HG03439 (cell line): ENCODE measurements around the gene HAUS5.
A peak's percentile ranks its signal among the peaks of the same experiment; 100 is the strongest.

Experiments
- ATAC-seq: cut with Tn5 transposase; IDR thresholded peaks from one replicate; pipeline ENCODE4 v1.9.1; 2021; ENCODE audit warnings: mild to moderate bottlenecking, moderate library complexity; ENCODE audit not compliant: unreplicated experiment

Gene HAUS5

GRCh38 chr19:35607661-35608060 is 4.9 kb upstream of the HAUS5 start:
- ATAC-seq = no peak

GRCh38 chr19:35608251-35608650 is 4.3 kb upstream of the HAUS5 start:
- ATAC-seq = no peak

GRCh38 chr19:35609851-35610353 is 2.6 kb upstream of the HAUS5 start:
- ATAC-seq = no peak

GRCh38 chr19:35612224-35612558 is 344 bp upstream of the HAUS5 start:
- no peak for ATAC-seq

- ATAC-seq = no peak
Observed at GRCh38 chr19:35613574-35613973, 1.0 kb downstream of the HAUS5 start.

- ATAC-seq = no peak
Observed at GRCh38 chr19:35615036-35615435, 2.5 kb downstream of the HAUS5 start.

- no peak for ATAC-seq
Observed at GRCh38 chr19:35618857-35619256, 6.3 kb downstream of the HAUS5 start.

- ATAC-seq = no peak
Observed at GRCh38 chr19:35619290-35619923, 6.9 kb downstream of the HAUS5 start.

GRCh38 chr19:35620001-35620400 is 7.5 kb downstream of the HAUS5 start:
- no peak for ATAC-seq

GRCh38 chr19:35621708-35622107 is 9.2 kb downstream of the HAUS5 start:
- no peak for ATAC-seq

GRCh38 chr19:35622750-35623149 is 10.2 kb downstream of the HAUS5 start:
- no peak for ATAC-seq

GRCh38 chr19:35623327-35624010 is 10.9 kb downstream of the HAUS5 start:
- ATAC-seq = no peak

GRCh38 chr19:35628264-35628564 is 15.7 kb downstream of the HAUS5 start:
- no peak for ATAC-seq

GRCh38 chr19:35628565-35629331 is 16.2 kb downstream of the HAUS5 start, which contains the start of gene RBM42:
Gene RBM42 (plus strand): TSS chr19:35629036. CDS start chr19:35629154, 118 bp downstream.
- ATAC-seq = peak; percentile 93

GRCh38 chr19:35629332-35629633 is 16.7 kb downstream of the HAUS5 start:
- no peak for ATAC-seq

GRCh38 chr19:35633727-35634440 is 21.3 kb downstream of the HAUS5 start:
- no peak for ATAC-seq

- no peak for ATAC-seq
Observed at GRCh38 chr19:35636651-35637050, 24.1 kb downstream of the HAUS5 start.

GRCh38 chr19:35637165-35637564 is 24.6 kb downstream of the HAUS5 start:
- no peak for ATAC-seq

GRCh38 chr19:35639321-35639639 is 26.7 kb downstream of the HAUS5 start:
- ATAC-seq = no peak

- ATAC-seq = no peak
Observed at GRCh38 chr19:35639863-35640262, 27.3 kb downstream of the HAUS5 start.

GRCh38 chr19:35641515-35642151 is 29.1 kb downstream of the HAUS5 start, which contains the start of gene ETV2:
Gene ETV2 (plus strand): TSS chr19:35641745. CDS start chr19:35642461, 716 bp downstream.
- no peak for ATAC-seq
